ENCODE data around the gene ANP32A.

- no peak for TF ChIP-seq CTCF (optimal IDR thresholded peaks at IDR 0.05 in 1 of 3, IDR thresholded peaks at IDR 0.05 in 1 of 3, conservative IDR thresholded peaks at IDR 0.05 in 1 of 3; ENCODE audit: extremely low read depth in 1 of 3, insufficient read depth in 2 of 3, low read length in 3 of 3)
- no peak for TF ChIP-seq EZH2 (IDR thresholded peaks at IDR 0.05; ENCODE audit: low read length)
These were observed 25.3 kb downstream of the ANP32A start for GRCh38 chr15:68795298-68795848.
